HepG2 (cell line): ENCODE data around the gene NAPB. TPM values are rescaled to one million over a fixed set of nuclear protein-coding genes. Genes with fewer than 3 reads are reported as not detected.

ENCODE experiments used
- ETV5 ChIP-seq: IDR thresholded peaks from 2 replicates; pipeline ENCODE4 v1.6.1; 2018; ENCODE audit warnings: missing biosample characterization, missing genetic modification reagents, inconsistent platforms, borderline replicate concordance
- GATA4 ChIP-seq: sonication (generic); IDR thresholded peaks from 2 replicates; pipeline ENCODE4 v1.6.1; 2016; ENCODE audit warnings: antibody characterized with exemption, low read depth, borderline replicate concordance
- HHEX ChIP-seq: IDR thresholded peaks from 2 replicates; pipeline ENCODE4 v1.6.1; 2016; ENCODE audit warnings: control low read depth
- HNRNPK ChIP-seq: fragments of 200-400 bp; formaldehyde crosslinking; IDR thresholded peaks from 2 replicates; pipeline ENCODE4 v1.6.1; 2018; ENCODE audit warnings: low read length, low read depth, moderate library complexity, mild to moderate bottlenecking; ENCODE audit not compliant: poor library complexity, severe bottlenecking
- HOXA7 ChIP-seq: sonication (generic); formaldehyde crosslinking; IDR thresholded peaks from 2 replicates; pipeline ENCODE4 v1.8.1; 2022; ENCODE audit warnings: mild to moderate bottlenecking, missing genetic modification reagents, moderate library complexity
- IKZF1 ChIP-seq: fragments of 450-650 bp; IDR thresholded peaks from 2 replicates; pipeline ENCODE4 v1.7.1; 2016
- KDM6A ChIP-seq: IDR thresholded peaks from 2 replicates; pipeline ENCODE4 v1.6.1; 2016; ENCODE audit warnings: low read depth
- KLF13 ChIP-seq: sonication (generic); formaldehyde crosslinking; IDR thresholded peaks from 2 replicates; pipeline ENCODE4 v1.4.0; 2020; ENCODE audit warnings: mild to moderate bottlenecking, missing genetic modification reagents
- MAF1 ChIP-seq: sonication (generic); formaldehyde crosslinking; IDR thresholded peaks from 2 replicates; pipeline ENCODE4 v1.5.0; 2020; ENCODE audit warnings: missing genetic modification reagents, borderline replicate concordance
- MAFK ChIP-seq, 2 experiments: IDR thresholded peaks in 1 of 2; conservative IDR thresholded peaks in 1 of 2; 2 replicates each; pipeline ENCODE4 v1.6.1; 2011; ENCODE audit warnings: improper control_type of control experiment in 2 of 2, low read length in 2 of 2
- MIXL1 ChIP-seq: IDR thresholded peaks from 2 replicates; pipeline ENCODE4 v1.6.1; 2016
- MZF1 ChIP-seq: sonication (generic); formaldehyde crosslinking; IDR thresholded peaks from 2 replicates; pipeline ENCODE4 v1.8.1; 2023; ENCODE audit warnings: mild to moderate bottlenecking, missing genetic modification reagents, borderline replicate concordance
- NFKBIZ ChIP-seq: IDR thresholded peaks from 2 replicates; pipeline ENCODE4 v1.6.1; 2018; ENCODE audit warnings: missing genetic modification reagents, missing compliant biosample characterization
- NR2C2 ChIP-seq: sonication (generic); formaldehyde crosslinking; IDR thresholded peaks from 2 replicates; pipeline ENCODE4 v1.4.0; 2020; ENCODE audit warnings: missing genetic modification reagents, mild to moderate bottlenecking, moderate library complexity, borderline replicate concordance
- ONECUT2 ChIP-seq: sonication (generic); formaldehyde crosslinking; IDR thresholded peaks from 2 replicates; pipeline ENCODE4 v1.4.0; 2020; ENCODE audit warnings: missing genetic modification reagents
- SAFB2 ChIP-seq: sonication (generic); formaldehyde crosslinking; IDR thresholded peaks from 2 replicates; pipeline ENCODE4 v1.5.1; 2020; ENCODE audit warnings: missing genetic modification reagents, low read depth, mild to moderate bottlenecking, borderline replicate concordance
- SP2 ChIP-seq: sonication (generic); formaldehyde crosslinking; IDR thresholded peaks from 2 replicates; pipeline ENCODE4 v1.5.1; 2020; ENCODE audit warnings: mild to moderate bottlenecking, missing genetic modification reagents
- ZBTB4 ChIP-seq: sonication (generic); formaldehyde crosslinking; IDR thresholded peaks from 2 replicates; pipeline ENCODE4 v1.4.0; 2020; ENCODE audit warnings: missing genetic modification reagents, mild to moderate bottlenecking, borderline replicate concordance
- ZFAT ChIP-seq: sonication (generic); formaldehyde crosslinking; conservative IDR thresholded peaks from 2 replicates; pipeline ENCODE4 v1.8.1; 2023; ENCODE audit warnings: missing genetic modification reagents, inconsistent platforms
- ZNF232 ChIP-seq: sonication (generic); formaldehyde crosslinking; IDR thresholded peaks from 2 replicates; pipeline ENCODE4 v1.4.0; 2020; ENCODE audit warnings: missing genetic modification reagents, borderline replicate concordance
- ZNF44 ChIP-seq: sonication (generic); formaldehyde crosslinking; IDR thresholded peaks from 2 replicates; pipeline ENCODE4 v1.5.1; 2020; ENCODE audit warnings: mild to moderate bottlenecking, missing genetic modification reagents
- ZNF562 ChIP-seq: sonication (generic); formaldehyde crosslinking; IDR thresholded peaks from 2 replicates; pipeline ENCODE4 v1.8.0; 2022; ENCODE audit warnings: missing genetic modification reagents, borderline replicate concordance
- ZNF678 ChIP-seq: sonication (generic); formaldehyde crosslinking; IDR thresholded peaks from 2 replicates; pipeline ENCODE4 v1.4.0; 2020; ENCODE audit warnings: mild to moderate bottlenecking, missing genetic modification reagents
- ZSCAN25 ChIP-seq: sonication (generic); formaldehyde crosslinking; IDR thresholded peaks from 2 replicates; pipeline ENCODE4 v1.8.0; 2022; ENCODE audit warnings: mild to moderate bottlenecking, missing genetic modification reagents
- polyA plus RNA-seq, 8 experiments: library from polyadenylated mRNA; depleted of rRNA in 3 of 8; stranded (reverse) in 7 of 8; unstranded in 1 of 8; fragments of >200 nt; fragmentation: Illumina TruSeq in 4 of 8; extraction: Trizol in 4 of 8; gene quantifications; 2 replicates each; pipeline versions ENCODE4 v1.2.1 to v1.2.3, GENCODE V29; 2011 to 2016; ENCODE audit warnings: low read depth in 4 of 8, missing spikeins in 1 of 8, mixed read lengths in 1 of 8; ENCODE audit not compliant: insufficient read depth in 1 of 8
- total RNA-seq, 5 experiments: library from RNA; depleted of rRNA; stranded (reverse); fragments of >200 nt; fragmentation: Illumina TruSeq; extraction: Trizol; gene quantifications; 2 replicates each; pipeline ENCODE4 v1.2.3, GENCODE V29; 2016; ENCODE audit warnings: low read depth in 1 of 5
- TF ChIP-seq, protein P1 (sequence below): IDR thresholded peaks from 2 replicates; pipeline ENCODE4 v1.6.1; 2016; ENCODE audit warnings: missing compliant biosample characterization, missing genetic modification reagents, borderline replicate concordance
- TF ChIP-seq, protein P2 (sequence below): sonication (generic); formaldehyde crosslinking; IDR thresholded peaks from 2 replicates; pipeline ENCODE4 v1.5.0; 2020; ENCODE audit warnings: missing genetic modification reagents

The NAPB gene
- total and polyA plus RNA-seq, 2 of the 13 experiments (the other 11 are each of a cell fraction or from before 2014, with no cell fraction given), result 15.2 to 16.1 TPM

DNA sequence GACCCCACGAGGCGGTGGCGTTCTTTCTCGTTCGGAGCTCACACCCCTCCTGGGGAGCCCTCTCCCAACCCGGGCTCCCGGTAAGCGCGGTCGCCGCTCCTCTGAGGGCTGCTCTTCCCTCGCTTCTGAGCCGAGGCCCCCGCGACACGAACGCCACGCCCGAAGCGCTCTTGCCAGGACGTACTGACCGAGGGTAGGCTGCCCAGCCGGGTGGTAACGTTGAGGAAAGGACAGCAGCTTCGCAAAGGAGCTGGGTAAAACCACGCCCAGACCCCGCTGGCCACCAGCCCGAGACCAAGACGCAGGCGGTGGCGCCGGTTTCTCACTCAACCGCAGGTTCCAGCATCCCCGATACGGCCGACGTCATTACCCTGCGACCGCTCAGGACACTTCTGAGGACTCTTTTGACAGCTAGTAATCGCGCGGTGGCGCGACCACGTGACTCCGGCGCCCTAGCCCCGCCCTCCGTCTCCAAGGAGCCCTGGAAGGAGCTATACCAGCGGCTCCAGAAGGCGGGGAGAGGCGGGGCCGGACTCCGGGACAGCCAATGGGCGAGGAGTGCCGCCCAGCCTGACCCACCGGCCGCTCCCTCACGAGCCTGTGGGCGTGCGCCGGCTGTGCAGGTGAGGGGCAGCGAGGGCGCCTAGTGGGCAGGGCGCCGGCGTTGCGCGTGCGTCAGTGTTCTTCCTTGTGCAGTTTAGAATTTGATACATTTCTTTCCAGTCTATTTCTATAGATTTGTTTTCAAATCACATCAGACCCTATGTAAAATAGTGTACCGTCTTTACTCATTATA, 63.3 kb downstream of the NAPB start (continued):
- TF ChIP-seq ZBTB4 (CRISPR knock-in tag) (peak; percentile 89; the same call in 1 of the 2 replicates), KDM6A (CRISPR knock-in tag) (no peak), MIXL1 (CRISPR knock-in tag) (peak; percentile 35; the same call in 1 of the 2 replicates), GATA4 (peak; percentile 53; the same call in 1 of the 2 replicates), ZNF678 (peak; percentile 88), NFKBIZ (peak; percentile 73; the same call in 1 of the 2 replicates), ZNF44 (CRISPR knock-in tag) (no peak; the same call in 1 of the 2 replicates), SP2 (peak; percentile 78), ZNF562 (CRISPR knock-in tag) (no peak), ONECUT2 (CRISPR knock-in tag) (no peak), KLF13 (CRISPR knock-in tag) (no peak), ZNF232 (peak; percentile 79; the same call in 1 of the 2 replicates), HHEX (no peak), HNRNPK (peak; percentile 7), ETV5 (CRISPR knock-in tag) (peak; percentile 51; the same call in 1 of the 2 replicates), HOXA7 (CRISPR knock-in tag) (no peak), NR2C2 (CRISPR knock-in tag) (peak; percentile 77), SAFB2 (CRISPR knock-in tag) (no peak), MZF1 (CRISPR knock-in tag) (no peak), MAF1 (0 out of 2 replicates have a peak, but pooled peaks have one; percentile 88), IKZF1 (no peak), MAFK (conservative IDR thresholded peaks at IDR 0.05 in 1 of 2, IDR thresholded peaks at IDR 0.05 in 1 of 2; ENCODE audit: low read length in 2 of 2) (no peak), ZFAT (CRISPR knock-in tag) (0 out of 2 replicates have a peak, but pooled peaks have one; percentile 71), ZSCAN25 (CRISPR knock-in tag) (peak; percentile 85)
- TF ChIP-seq, protein P1, sequence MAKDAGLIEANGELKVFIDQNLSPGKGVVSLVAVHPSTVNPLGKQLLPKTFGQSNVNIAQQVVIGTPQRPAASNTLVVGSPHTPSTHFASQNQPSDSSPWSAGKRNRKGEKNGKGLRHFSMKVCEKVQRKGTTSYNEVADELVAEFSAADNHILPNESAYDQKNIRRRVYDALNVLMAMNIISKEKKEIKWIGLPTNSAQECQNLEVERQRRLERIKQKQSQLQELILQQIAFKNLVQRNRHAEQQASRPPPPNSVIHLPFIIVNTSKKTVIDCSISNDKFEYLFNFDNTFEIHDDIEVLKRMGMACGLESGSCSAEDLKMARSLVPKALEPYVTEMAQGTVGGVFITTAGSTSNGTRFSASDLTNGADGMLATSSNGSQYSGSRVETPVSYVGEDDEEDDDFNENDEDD (CRISPR knock-in tag), result peak; percentile 87
- TF ChIP-seq, protein P2, sequence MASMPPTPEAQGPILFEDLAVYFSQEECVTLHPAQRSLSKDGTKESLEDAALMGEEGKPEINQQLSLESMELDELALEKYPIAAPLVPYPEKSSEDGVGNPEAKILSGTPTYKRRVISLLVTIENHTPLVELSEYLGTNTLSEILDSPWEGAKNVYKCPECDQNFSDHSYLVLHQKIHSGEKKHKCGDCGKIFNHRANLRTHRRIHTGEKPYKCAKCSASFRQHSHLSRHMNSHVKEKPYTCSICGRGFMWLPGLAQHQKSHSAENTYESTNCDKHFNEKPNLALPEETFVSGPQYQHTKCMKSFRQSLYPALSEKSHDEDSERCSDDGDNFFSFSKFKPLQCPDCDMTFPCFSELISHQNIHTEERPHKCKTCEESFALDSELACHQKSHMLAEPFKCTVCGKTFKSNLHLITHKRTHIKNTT, result no peak
